GM18909 (cell line): Measurements from ENCODE around the gene SLCO2B1.
"Not testable (repeated sequence)": the region's sequence is repeated elsewhere in the genome, so short reads cannot be mapped to it uniquely, and the experiment has no call there.

Experiments
- ATAC-seq: cut with Tn5 transposase; IDR thresholded peaks from one replicate; pipeline ENCODE4 v1.9.1; 2021; ENCODE audit warnings: mild to moderate bottlenecking; ENCODE audit not compliant: unreplicated experiment, poor library complexity

Gene SLCO2B1

DNA sequence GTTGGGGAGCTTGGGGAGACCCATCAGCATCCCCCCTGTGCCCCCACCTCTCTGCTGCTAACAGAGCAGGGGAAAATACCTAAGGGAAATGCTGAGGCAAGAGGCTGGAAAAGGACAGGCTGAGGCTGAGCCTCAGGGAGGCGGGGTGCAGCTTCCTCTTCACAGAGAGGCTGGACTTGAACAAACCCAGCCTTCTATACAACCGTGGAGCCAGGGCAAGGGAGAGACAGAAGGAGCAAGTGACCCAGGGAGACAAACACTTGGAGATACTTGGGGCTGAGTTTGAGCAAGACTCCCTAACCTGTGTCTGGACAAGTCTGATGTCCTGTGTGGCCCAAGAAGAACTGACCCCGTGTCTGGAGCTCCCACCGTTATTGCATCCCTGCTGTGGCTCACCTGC lies at the start of gene SLCO2B1:
SLCO2B1 (plus strand) TSS at position 229 of the 400 bp plus-strand sequence. CDS start 275 bp downstream, outside the sequence.
- ATAC-seq = no peak

- ATAC-seq = no peak
These were observed 49.3 kb upstream of the SLCO2B1 start for GRCh38 chr11:75101424-75102128.

DNA sequence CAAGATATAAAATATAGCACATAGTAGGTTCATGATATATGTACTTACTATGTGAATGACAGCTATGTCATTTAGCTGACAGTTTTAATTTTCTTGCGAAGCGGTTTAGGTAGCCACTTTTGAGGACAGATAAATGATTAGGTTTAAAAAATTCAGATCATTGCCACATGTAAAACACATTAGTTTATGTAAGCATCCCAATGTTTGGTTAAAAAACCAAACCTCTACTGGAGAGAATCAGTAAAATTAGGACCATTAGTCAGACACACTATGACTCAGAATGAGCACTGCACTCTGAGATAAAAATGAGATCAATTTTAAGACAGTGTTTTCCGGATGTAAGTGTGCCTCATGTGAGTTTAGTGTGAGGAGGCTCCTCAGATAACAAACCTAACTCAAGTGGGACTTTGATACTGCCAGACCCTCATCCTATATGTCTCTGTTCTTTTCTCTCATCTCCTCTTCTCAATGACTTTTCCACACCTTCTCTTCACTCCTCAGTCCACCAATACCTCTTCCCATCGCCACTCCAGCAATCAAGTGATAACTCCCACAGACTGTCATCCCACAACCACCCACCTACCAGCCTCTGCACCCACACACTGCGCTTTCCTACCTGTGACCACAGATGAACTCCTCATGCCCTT lies 47.4 kb upstream of the SLCO2B1 start:
- no peak for ATAC-seq

DNA sequence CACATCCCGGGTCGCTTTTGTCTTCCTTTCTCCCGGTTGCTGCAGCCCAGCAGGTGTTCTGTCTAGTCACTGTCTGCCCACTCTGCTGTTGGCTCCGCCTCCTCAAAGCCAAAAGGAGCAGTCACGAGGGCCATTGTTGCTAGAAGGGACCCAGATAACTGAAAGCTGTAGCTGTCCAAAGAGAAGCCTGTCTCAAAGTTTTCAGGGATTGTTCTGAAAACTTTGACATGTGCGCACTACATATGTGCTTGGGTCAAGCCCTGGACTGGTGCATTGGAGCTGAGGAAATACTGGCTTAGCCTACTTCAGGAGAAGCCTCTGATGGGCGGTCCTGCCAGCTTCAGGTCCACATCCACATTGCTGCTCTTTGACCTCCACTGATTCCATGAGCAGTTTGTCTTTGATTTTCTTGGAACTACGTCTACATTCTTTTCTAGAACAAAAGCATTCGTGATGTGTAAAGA lies 45.4 kb upstream of the SLCO2B1 start:
- no peak for ATAC-seq

- not testable (repeated sequence) for ATAC-seq
These were observed 44.8 kb upstream of the SLCO2B1 start for GRCh38 chr11:75105967-75106681.

DNA sequence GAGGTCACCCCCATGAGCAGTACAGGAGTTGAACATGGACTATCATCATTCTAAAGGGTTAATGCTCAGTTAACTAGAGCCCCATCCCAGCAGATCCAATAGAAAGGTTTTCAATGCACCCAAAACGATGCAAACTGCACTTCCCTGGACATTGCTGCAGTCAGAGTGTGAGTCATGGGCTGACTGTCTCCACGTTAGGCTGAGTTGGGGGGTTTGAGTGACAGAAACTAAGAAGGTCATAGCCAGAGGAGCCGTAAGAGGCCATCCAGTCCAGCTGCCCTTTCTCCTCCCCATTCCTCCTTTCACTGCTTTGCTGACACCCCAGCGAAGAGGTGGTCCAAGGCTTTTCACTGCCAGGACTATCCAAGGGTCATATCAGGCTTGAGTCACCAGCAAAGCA lies 43.7 kb upstream of the SLCO2B1 start:
- no peak for ATAC-seq

GRCh38 chr11:75112200-75112599 lies 38.7 kb upstream of the SLCO2B1 start:
- ATAC-seq = no peak

DNA sequence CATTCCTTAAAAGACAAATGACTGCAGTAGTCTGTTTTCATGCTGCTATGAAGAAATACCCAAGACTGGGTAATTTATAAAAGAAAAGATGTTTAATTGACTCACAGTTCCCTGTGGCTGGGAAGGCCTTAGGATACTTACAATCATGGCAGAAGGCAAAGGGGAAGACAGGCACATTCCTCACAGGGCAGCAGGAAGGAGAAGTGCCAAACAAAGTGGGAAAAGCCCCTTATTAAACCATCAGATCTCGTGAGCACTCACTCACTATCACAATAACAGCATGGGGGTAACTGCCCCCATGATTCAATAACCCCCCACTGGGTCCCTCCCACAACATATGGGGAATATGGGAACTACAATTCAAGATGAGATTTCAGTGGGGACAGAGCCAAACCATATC lies 37.9 kb upstream of the SLCO2B1 start:
- no peak for ATAC-seq

DNA sequence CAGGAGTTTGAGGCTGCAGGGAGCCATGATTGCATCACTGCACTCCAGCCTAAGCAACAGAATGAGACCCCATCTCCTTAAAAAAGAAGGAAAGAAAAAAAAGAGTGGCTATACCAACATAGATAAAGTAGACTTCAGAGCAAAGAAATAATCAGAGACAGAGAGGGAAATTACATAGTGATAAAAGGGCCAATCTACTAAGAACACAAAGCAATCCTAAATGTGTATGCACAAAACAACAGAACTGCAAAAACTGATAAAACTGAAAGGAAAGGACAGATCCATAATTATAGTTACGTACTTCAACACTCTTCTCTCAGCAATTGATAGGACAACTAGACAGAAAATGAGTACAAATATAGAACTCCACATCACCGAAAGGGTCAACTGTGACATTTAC lies 36.4 kb upstream of the SLCO2B1 start:
- ATAC-seq = no peak

DNA sequence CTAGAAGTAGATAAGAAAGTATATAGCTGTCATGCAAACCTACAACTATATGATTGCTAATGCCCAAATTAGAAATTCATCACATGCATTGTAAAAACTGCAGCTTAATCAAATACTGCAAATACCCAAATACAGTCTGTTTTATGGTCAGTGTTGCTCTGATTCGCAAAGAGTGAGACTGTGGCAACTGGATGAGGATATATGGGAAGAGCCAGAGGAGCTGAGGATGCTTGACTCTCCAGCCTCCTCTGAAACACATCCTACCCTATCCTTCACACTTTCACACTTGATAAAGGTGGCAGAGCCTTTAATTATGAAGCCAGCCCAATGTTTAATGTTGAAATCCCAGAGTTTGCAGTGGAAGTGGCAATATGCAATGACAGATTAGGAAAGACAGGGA lies 32.3 kb upstream of the SLCO2B1 start:
- ATAC-seq = no peak

GRCh38 chr11:75126564-75126963 lies 24.3 kb upstream of the SLCO2B1 start:
- ATAC-seq = no peak

DNA sequence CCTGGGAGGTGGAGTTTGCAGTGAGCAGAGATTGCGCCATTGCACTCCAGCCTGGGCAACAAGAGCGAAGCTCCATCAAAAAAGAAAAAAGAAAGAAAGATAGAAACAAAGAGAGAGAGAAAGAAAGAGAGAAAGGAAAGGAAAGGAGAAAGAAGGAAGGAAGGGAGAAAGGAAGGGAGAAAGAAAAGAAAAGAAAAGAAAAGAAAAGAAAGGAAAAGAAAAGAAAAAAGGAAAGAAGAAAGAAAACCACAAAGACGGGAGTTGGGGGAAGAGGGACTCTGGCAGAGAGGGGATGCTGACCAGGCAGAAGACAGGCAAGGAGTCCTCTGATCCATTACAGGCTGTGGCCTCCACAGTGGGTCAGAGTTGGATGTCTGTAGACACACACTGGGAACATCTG lies 18.8 kb upstream of the SLCO2B1 start:
- no peak for ATAC-seq

- ATAC-seq = no peak
These were observed 16.9 kb upstream of the SLCO2B1 start for GRCh38 chr11:75133976-75134375.

DNA sequence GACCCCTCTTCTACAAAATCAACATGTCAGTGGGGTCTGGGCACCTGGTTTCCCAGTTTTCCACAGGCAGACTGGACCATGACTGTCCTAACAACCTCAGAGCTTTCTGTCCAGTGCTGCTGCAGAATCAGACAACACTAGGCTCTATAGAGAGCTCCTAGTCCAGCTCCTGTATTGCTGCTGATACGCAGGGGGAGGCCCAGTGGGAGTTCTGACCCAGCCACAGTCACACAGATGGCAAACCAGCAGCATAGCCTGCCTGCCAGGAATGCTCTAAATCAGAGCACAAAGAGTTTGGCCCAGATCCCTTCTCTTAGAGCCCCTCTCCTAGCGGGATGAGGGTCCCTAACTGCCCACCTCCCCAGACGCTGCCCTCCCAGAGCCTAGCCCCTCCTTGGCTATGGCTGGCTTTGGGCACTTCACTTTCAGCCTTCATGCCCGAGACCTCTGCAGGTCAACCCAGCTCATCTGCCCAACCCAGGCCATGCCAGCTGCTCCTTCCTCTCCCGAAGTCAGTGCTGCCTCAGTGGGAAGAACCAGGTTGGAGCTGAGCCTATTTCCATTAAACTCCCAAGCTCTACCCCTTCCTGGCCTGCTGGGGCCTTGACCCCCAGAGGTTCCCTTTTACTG lies 15.8 kb upstream of the SLCO2B1 start:
- no peak for ATAC-seq

DNA sequence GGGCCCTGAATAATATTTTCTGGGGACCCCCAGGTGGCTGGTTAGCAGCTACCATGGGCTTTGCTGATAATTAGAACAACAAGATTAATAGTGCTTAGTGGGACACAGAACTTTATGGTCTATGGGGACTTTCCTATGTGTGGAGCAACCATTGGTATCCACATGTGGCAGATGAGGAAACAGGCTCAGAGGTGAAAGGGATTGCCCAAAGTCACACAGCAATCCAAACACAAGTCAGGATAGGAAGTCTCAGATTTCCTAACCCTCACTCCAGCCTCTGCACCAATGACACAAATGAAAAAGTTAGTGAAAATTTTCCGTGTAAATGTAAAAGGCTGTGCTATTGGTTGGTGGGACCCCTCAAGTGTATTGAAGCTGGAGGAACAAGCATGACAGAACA lies 15.3 kb upstream of the SLCO2B1 start:
- no peak for ATAC-seq

- peak; percentile 46 for ATAC-seq
These were observed 10.4 kb upstream of the SLCO2B1 start for GRCh38 chr11:75140269-75141138.

DNA sequence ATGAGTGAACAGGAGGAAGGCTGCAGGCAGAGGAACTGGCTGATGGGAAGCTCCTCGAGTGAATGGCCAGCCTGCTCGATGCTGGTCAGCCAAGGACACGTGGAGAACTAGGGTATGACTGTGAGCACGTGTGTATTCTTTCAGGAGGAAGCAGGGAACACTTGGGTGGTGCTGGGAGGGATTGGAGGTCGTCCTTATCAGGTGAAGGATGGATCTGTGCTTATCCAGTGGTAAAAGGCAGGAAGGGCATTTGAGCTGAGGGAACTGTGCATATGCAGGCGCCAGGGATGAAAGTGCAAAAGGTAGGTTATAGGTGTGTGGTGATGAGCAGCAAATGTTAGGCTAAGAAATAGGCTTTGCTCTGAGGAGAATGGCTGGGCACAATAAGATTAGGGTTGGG lies 9.7 kb upstream of the SLCO2B1 start:
- ATAC-seq = no peak

DNA sequence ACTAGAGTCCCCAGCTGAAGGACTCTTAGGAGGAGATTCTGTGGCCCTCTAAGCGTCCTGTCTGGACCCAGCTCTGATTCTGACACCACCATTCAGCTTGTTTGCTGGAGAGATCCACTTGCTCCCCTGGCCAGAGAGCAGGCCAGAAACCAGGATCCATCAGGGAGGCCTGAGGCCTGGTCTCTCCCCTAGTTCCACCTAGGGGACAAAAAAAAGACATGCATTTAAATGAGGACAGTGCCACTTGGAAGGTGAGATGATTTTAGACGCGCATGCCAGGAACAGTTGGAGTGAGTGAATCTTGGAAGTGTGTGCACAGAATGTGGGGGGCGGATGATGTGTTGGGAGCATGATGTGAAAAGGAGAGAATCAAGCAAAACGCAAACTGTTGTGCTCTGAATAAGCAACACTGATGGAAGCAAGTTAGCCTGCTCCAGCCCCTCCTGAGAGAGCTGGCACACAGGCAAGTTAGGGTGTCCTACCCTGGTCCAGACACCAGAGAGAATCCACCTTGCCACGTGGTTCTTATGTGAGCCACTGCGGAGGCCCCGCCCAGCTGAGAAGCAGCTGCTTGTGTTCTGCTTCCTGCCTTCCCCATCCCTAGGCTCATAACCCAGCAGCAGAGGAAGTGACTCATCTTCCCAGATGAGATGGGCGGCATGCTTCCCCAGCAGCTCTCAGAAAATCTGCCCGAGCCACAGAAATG lies 8.0 kb upstream of the SLCO2B1 start:
- peak; percentile 79 for ATAC-seq

- no peak for ATAC-seq
These were observed 7.5 kb upstream of the SLCO2B1 start for GRCh38 chr11:75143420-75143731.

GRCh38 chr11:75144716-75145014 lies 6.2 kb upstream of the SLCO2B1 start:
- no peak for ATAC-seq
